Activated CD4-positive, alpha-beta memory T cell treated with anti-CD3 and anti-CD28 coated beads for 36 hours (primary cell): ENCODE results near the gene LIPT1. TPM values are rescaled to one million over a fixed set of nuclear protein-coding genes. Genes with fewer than 3 reads are reported as not detected.
A peak's percentile ranks its signal among the peaks of the same experiment; 100 is the strongest.
"Not testable (repeated sequence)": the region's sequence is repeated elsewhere in the genome, so short reads cannot be mapped to it uniquely, and the experiment has no call there.

Experiments
- CTCF ChIA-PET: fragments of 350-600 bp; sonication (Branson Sonifier 250); formaldehyde crosslinking; loops from one replicate; lab custom pipeline; 2021; ENCODE audit warnings: antibody characterized with exemption, inconsistent platforms; lab: Charles Lee
- POLR2A ChIA-PET: fragments of 350-600 bp; sonication (Branson Sonifier 250); formaldehyde crosslinking; loops from one replicate; lab custom pipeline; 2021; ENCODE audit warnings: antibody characterized with exemption; lab: Charles Lee
- DNase-seq: peaks from one replicate; pipeline ENCODE4 v3.0.0-alpha.2; 2020
- H3K27ac Mint-ChIP-seq: one replicate; pipeline ENCODE4 v1.8.0; 2021; ENCODE audit warnings: mixed read lengths
- H3K27me3 Mint-ChIP-seq: one replicate; pipeline ENCODE4 v1.8.0; 2021; ENCODE audit warnings: mixed read lengths
- H3K36me3 Mint-ChIP-seq: one replicate; pipeline ENCODE4 v1.8.0; 2021; ENCODE audit warnings: mixed read lengths
- H3K4me1 Mint-ChIP-seq: one replicate; pipeline ENCODE4 v1.8.0; 2021; ENCODE audit warnings: low read depth, mixed read lengths
- H3K4me3 Mint-ChIP-seq: one replicate; pipeline ENCODE4 v1.8.0; 2021; ENCODE audit warnings: mild to moderate bottlenecking, mixed read lengths
- H3K9me3 Mint-ChIP-seq: one replicate; pipeline ENCODE4 v1.8.0; 2021; ENCODE audit warnings: mixed read lengths
- intact Hi-C: fragments of 100-400 bp; cut with micrococcal nuclease; formaldehyde crosslinking; loops from one replicate; pipeline ENCODE4 v1.15.1; 2023
- total RNA-seq, 2 experiments: library from RNA; stranded (reverse); gene quantifications; one replicate each; pipeline ENCODE4 v1.2.3, GENCODE V29; 2021

LIPT1 gene
- 1 to 10 TPM; 3.3 to 4.6 TPM for total RNA-seq

DNA sequence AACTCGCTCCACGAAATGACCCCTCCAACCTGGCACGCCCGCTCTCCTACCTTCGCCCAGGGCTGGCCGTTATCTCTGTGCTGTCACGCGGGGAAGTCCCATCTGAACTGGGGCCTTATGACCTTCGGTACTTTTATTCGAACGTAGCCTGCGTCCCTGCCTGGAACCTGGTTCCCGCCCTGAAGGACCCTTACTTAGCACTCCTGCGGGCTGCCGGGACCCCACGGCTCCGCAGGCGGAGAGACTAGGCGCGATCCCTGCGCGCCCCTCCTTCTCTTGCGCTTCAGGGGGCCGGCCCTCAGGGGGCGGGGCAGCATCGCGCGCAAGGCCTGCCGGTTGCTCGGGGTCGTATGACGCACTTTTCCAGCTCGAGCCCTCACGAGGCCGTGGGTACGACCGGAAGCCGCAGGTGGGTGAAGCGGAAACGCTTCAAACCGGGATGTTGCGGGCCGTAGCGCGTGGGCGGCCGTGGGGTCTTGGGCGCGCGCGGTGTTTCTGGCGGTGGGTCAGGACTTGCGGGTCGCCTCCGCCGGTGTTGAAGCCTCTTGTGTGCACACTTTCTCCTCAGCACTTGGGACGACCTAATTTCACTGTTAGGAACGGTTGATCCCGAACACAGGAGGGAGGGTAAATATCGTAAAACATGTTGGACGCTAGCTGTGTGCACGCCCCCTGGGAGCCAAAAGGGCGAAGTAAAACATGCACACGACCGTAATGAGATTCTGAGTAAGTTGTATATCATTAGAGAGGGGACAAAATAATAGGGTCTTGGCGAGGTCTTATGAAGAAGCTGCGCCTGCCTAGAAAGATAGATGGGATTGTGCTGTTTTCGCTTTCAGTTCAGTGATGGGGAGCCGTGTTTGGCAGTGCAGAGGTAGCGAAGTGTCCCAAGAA is at the start of gene LIPT1, which contains the start of gene TSGA10:
Gene LIPT1 (plus strand): TSS at position 325 of the 894 bp plus-strand sequence. CDS start 6,991 bp downstream, outside the sequence.
Gene TSGA10 (minus strand): TSS at position 300 of the 894 bp plus-strand sequence. CDS start 45,503 bp downstream, outside the sequence.
- peak; percentile 96 for DNase-seq
- Mint-ChIP-seq H3K27me3 (no peaks in the 10 kb centered on the region), H3K4me3 (no peak within 1 kb of the TSS), H3K4me1 (peaks cover 24% of the 10 kb centered on the region), H3K9me3 (no peaks in the 10 kb centered on the region), H3K36me3 (peaks cover 7% of the 10 kb centered on the region), H3K27ac (peak within 1 kb of the TSS; percentile 91)
- intact Hi-C loops: loop anchor here (1.0 to 10.0 kb wide), 6 partner anchors 14 to 700 kb away; partner anchors contain the start of genes C2orf15, MGAT4A, MITD1 and MRPL30
- CTCF ChIA-PET: interaction anchor here (1.1 to 1.8 kb wide), 2 partner anchors 14 to 23 kb away, joined by 3 to 5 read pairs; no protein-coding TSS in a partner anchor
- POLR2A ChIA-PET: interaction anchor here (0.9 to 3.0 kb wide), 4 partner anchors 13 to 182 kb away, joined by 3 to 13 read pairs (median 9); partner anchors contain the start of genes C2orf15, EIF5B, MITD1 and MRPL30

GRCh38 chr2:99106913-99107312 is 47.9 kb upstream of the LIPT1 start:
- Mint-ChIP-seq H3K9me3 (no peaks in the 10 kb centered on the region), H3K27me3 (no peaks in the 10 kb centered on the region), H3K36me3 (no peaks in the 10 kb centered on the region), H3K4me1 (no peaks in the 10 kb centered on the region), H3K4me3 (no peak overlapping the region), H3K27ac (no peak overlapping the region)
- POLR2A ChIA-PET: no interaction called here
- intact Hi-C loops: no loop called here
- DNase-seq: no peak
- CTCF ChIA-PET: no interaction called here

GRCh38 chr2:99111236-99111635 is 43.5 kb upstream of the LIPT1 start:
- ChIA-PET POLR2A (no interaction called here), CTCF (no interaction called here)
- no peak for DNase-seq
- intact Hi-C loops: no loop called here
- Mint-ChIP-seq H3K27me3 (no peaks in the 10 kb centered on the region), H3K4me1 (no peaks in the 10 kb centered on the region), H3K4me3 (no peak overlapping the region), H3K9me3 (no peaks in the 10 kb centered on the region), H3K27ac (no peak overlapping the region), H3K36me3 (no peaks in the 10 kb centered on the region)

DNA sequence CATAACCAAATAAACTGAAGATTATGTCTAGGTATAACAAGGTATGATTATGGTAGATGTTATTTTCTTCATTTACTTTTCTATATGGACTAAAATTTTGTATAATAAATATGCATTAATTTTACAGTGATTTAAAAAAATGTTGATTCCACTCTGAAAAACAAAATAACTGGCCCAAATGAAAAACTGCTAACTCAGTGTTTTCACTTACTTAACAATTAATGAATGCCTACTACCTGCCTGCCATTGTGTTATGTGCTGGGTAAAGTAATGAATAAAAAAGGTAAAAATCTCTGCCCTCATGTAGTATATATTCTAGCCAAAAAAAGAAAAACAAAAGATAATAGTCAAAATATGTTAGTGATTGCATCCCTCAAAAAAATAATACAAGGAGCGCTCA is 42.8 kb upstream of the LIPT1 start:
- CTCF ChIA-PET: no interaction called here

GRCh38 chr2:99112617-99113016 is 42.1 kb upstream of the LIPT1 start:
- no peak overlapping the region for H3K27ac Mint-ChIP-seq
- H3K36me3 Mint-ChIP-seq: no peaks in the 10 kb centered on the region
- H3K4me1 Mint-ChIP-seq: no peaks in the 10 kb centered on the region
- H3K27me3 Mint-ChIP-seq: no peaks in the 10 kb centered on the region
- intact Hi-C loops: no loop called here
- ChIA-PET POLR2A (no interaction called here), CTCF (no interaction called here)
- no peak overlapping the region for H3K4me3 Mint-ChIP-seq
- no peaks in the 10 kb centered on the region for H3K9me3 Mint-ChIP-seq
- no peak for DNase-seq

More for the DNA sequence above, 42.8 kb upstream of the LIPT1 start:
- Mint-ChIP-seq H3K4me3 (no peak overlapping the region), H3K4me1 (no peaks in the 10 kb centered on the region), H3K36me3 (no peaks in the 10 kb centered on the region), H3K9me3 (no peaks in the 10 kb centered on the region), H3K27ac (no peak overlapping the region), H3K27me3 (no peaks in the 10 kb centered on the region)
- intact Hi-C loops: no loop called here
- POLR2A ChIA-PET: no interaction called here
- no peak for DNase-seq

- peaks cover 49% of the 10 kb centered on the region for H3K36me3 Mint-ChIP-seq
- POLR2A ChIA-PET: no interaction called here
- no peak overlapping the region for H3K27ac Mint-ChIP-seq
- no peak overlapping the region for H3K4me3 Mint-ChIP-seq
- no peaks in the 10 kb centered on the region for H3K4me1 Mint-ChIP-seq
- CTCF ChIA-PET: no interaction called here
- peaks cover 77% of the 10 kb centered on the region for H3K9me3 Mint-ChIP-seq
- no peak for DNase-seq
- no peaks in the 10 kb centered on the region for H3K27me3 Mint-ChIP-seq
- intact Hi-C loops: no loop called here
These were observed 26.8 kb upstream of the LIPT1 start for GRCh38 chr2:99127981-99128380.

GRCh38 chr2:99135044-99135556 is 19.7 kb upstream of the LIPT1 start:
- Mint-ChIP-seq H3K36me3 (peaks cover 21% of the 10 kb centered on the region), H3K9me3 (peaks cover 43% of the 10 kb centered on the region)
- H3K27ac Mint-ChIP-seq, H3K27me3 Mint-ChIP-seq, H3K4me3 Mint-ChIP-seq, POLR2A ChIA-PET, DNase-seq, CTCF ChIA-PET, H3K4me1 Mint-ChIP-seq, intact Hi-C loops: not testable (repeated sequence)

- DNase-seq: no peak
- Mint-ChIP-seq H3K4me1 (peaks cover 19% of the 10 kb centered on the region), H3K27ac (no peak overlapping the region), H3K36me3 (peaks cover 11% of the 10 kb centered on the region), H3K27me3 (no peaks in the 10 kb centered on the region), H3K4me3 (peak overlapping the region; percentile 3), H3K9me3 (peaks cover 4% of the 10 kb centered on the region)
- intact Hi-C loops: no loop called here
- ChIA-PET CTCF (no interaction called here), POLR2A (interaction anchor here (0.7 kb wide), 1 partner anchor 14 kb away, joined by 4 read pairs; no protein-coding TSS in a partner anchor)
These were observed 15.8 kb upstream of the LIPT1 start for GRCh38 chr2:99139003-99139402.

DNA sequence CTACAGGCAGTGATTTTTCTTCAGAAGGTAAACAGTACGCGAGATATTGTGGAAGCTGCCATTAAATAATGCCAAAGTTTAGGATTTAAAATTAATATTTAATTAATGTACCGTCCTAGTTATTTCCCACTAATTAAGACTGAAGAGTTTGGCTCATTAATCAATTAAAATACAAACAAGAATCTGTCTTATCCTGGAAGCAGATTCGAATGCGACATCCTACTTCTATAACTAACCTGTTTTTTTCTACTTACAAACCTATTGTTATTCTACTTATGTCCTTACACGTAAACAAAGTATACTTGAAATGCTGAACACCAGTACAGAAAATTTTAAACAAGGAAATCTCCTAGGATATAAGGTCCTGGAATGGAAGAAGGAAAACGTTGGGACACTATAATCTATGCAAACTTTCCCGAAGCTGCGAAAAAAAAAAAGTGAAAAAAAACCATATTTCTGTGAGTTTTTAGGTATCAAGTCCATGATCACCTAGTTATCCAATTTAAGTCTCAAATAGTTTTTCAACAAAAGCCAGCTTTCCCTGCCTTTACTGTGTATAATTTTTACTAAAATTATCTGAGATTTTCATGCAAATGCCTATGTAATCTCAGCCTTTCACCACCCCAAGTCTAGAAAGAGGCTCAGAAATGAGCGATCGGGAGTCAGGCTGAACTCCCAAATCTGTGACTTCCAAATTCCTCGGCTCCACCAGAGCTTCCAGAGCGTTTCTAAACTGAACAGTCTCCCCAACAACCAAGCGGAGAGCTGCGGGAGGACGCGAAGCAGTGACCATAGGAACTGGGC is 14.5 kb upstream of the LIPT1 start:
- H3K4me1 Mint-ChIP-seq: peaks cover 19% of the 10 kb centered on the region

GRCh38 chr2:99140860-99141109 is 14.0 kb upstream of the LIPT1 start:
- H3K36me3 Mint-ChIP-seq: peaks cover 2% of the 10 kb centered on the region
- ChIA-PET POLR2A (interaction anchor here (0.8 to 2.7 kb wide), 8 partner anchors 12 to 197 kb away, joined by 3 to 13 read pairs (median 4); partner anchors contain the start of genes EIF5B, LIPT1, MITD1 and TSGA10), CTCF (interaction anchor here (0.7 to 1.6 kb wide), 7 partner anchors 12 to 491 kb away, joined by 3 to 5 read pairs (median 4); partner anchors contain the start of genes LIPT1 and TSGA10)
- no peak for DNase-seq
- H3K27ac Mint-ChIP-seq: peak overlapping the region; percentile 88
- intact Hi-C loops: loop anchor here (1.0 to 10.0 kb wide), 5 partner anchors 14 to 486 kb away; partner anchors contain the start of genes LIPT1, MITD1, MRPL30 and REV1
- peak overlapping the region; percentile 93 for H3K4me3 Mint-ChIP-seq
- peaks cover 19% of the 10 kb centered on the region for H3K4me1 Mint-ChIP-seq
- no peaks in the 10 kb centered on the region for H3K9me3 Mint-ChIP-seq
- H3K27me3 Mint-ChIP-seq: no peaks in the 10 kb centered on the region

More for the DNA sequence above, 14.5 kb upstream of the LIPT1 start:
- CTCF ChIA-PET: interaction anchor here (0.7 to 1.6 kb wide), 8 partner anchors 10 to 491 kb away, joined by 3 to 5 read pairs (median 4); partner anchors contain the start of genes LIPT1 and TSGA10
- peaks cover 5% of the 10 kb centered on the region for H3K36me3 Mint-ChIP-seq
- DNase-seq: no peak
- intact Hi-C loops: loop anchor here (10.0 kb wide), 1 partner anchor 485 kb away; no protein-coding TSS in a partner anchor
- no peaks in the 10 kb centered on the region for H3K27me3 Mint-ChIP-seq
- H3K9me3 Mint-ChIP-seq: no peaks in the 10 kb centered on the region
- peak overlapping the region; percentile 88 for H3K27ac Mint-ChIP-seq
- POLR2A ChIA-PET: interaction anchor here (0.8 to 2.7 kb wide), 7 partner anchors 15 to 198 kb away, joined by 3 to 13 read pairs (median 4); partner anchors contain the start of genes EIF5B, LIPT1, MITD1 and TSGA10
- peak overlapping the region; percentile 93 for H3K4me3 Mint-ChIP-seq
